HFFc6 (cell line): ENCODE measurements around the gene SETD1B. TPM values are rescaled to one million over a fixed set of nuclear protein-coding genes. Genes with fewer than 3 reads are reported as not detected.

Experiments
- DNase-seq: peaks from one replicate; pipeline ENCODE4 v3.0.0-alpha.2; 2018
- H3K27ac Mint-ChIP-seq: 2 replicates; pipeline ENCODE4 v1.8.0; 2020; ENCODE audit warnings: mild to moderate bottlenecking, mixed read lengths
- H3K27me3 Mint-ChIP-seq: 2 replicates; pipeline ENCODE4 v1.8.0; 2021; ENCODE audit warnings: mild to moderate bottlenecking, moderate library complexity, mixed read lengths; ENCODE audit not compliant: insufficient read depth
- H3K36me3 Mint-ChIP-seq: 2 replicates; pipeline ENCODE4 v1.8.0; 2021; ENCODE audit warnings: low read depth, mixed read lengths
- H3K4me1 Mint-ChIP-seq: 2 replicates; pipeline ENCODE4 v1.8.0; 2020; ENCODE audit warnings: low read depth, mixed read lengths
- H3K4me3 Mint-ChIP-seq: 2 replicates; pipeline ENCODE4 v1.8.0; 2020; ENCODE audit warnings: mild to moderate bottlenecking, moderate library complexity, mixed read lengths
- H3K9me3 Mint-ChIP-seq: 2 replicates; pipeline ENCODE4 v1.8.0; 2020; ENCODE audit warnings: mild to moderate bottlenecking, mixed read lengths
- total RNA-seq, 6 experiments: library from RNA; stranded (reverse); fragmentation: NEBNext Ultra II Directional; extraction: Animal tissue kit (Norgen Biotek cat#: 25700); gene quantifications; 2 replicates in 1 of 6; 3 replicates in 5 of 6; pipeline ENCODE4 v1.2.3, GENCODE V29; 2021
- TF ChIP-seq, protein P1 (sequence below): fragments of 200-600 bp; sonication (generic); IDR thresholded peaks from 2 replicates; pipeline ENCODE4 v1.5.0; 2021; ENCODE audit warnings: antibody characterized with exemption, mild to moderate bottlenecking

Gene SETD1B
- total RNA-seq, 6 experiments from 2014 or later = 18.5 to 22.0 (median 20.9) TPM

- Mint-ChIP-seq H3K36me3 (peaks cover 6% of the 10 kb centered on the region), H3K4me1 (peaks cover 66% of the 10 kb centered on the region), H3K27ac (peak overlapping the region; percentile 89), H3K9me3 (no peaks in the 10 kb centered on the region), H3K4me3 (peak overlapping the region; percentile 84), H3K27me3 (no peaks in the 10 kb centered on the region; the same call in none of the 2 replicates)
- TF ChIP-seq, protein P1, sequence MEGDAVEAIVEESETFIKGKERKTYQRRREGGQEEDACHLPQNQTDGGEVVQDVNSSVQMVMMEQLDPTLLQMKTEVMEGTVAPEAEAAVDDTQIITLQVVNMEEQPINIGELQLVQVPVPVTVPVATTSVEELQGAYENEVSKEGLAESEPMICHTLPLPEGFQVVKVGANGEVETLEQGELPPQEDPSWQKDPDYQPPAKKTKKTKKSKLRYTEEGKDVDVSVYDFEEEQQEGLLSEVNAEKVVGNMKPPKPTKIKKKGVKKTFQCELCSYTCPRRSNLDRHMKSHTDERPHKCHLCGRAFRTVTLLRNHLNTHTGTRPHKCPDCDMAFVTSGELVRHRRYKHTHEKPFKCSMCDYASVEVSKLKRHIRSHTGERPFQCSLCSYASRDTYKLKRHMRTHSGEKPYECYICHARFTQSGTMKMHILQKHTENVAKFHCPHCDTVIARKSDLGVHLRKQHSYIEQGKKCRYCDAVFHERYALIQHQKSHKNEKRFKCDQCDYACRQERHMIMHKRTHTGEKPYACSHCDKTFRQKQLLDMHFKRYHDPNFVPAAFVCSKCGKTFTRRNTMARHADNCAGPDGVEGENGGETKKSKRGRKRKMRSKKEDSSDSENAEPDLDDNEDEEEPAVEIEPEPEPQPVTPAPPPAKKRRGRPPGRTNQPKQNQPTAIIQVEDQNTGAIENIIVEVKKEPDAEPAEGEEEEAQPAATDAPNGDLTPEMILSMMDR = peak; percentile 21; the same call in 1 of the 2 replicates
- peak; percentile 85 for DNase-seq
These were observed 4.5 kb upstream of the SETD1B start for GRCh38 chr12:121799156-121799841.

DNA sequence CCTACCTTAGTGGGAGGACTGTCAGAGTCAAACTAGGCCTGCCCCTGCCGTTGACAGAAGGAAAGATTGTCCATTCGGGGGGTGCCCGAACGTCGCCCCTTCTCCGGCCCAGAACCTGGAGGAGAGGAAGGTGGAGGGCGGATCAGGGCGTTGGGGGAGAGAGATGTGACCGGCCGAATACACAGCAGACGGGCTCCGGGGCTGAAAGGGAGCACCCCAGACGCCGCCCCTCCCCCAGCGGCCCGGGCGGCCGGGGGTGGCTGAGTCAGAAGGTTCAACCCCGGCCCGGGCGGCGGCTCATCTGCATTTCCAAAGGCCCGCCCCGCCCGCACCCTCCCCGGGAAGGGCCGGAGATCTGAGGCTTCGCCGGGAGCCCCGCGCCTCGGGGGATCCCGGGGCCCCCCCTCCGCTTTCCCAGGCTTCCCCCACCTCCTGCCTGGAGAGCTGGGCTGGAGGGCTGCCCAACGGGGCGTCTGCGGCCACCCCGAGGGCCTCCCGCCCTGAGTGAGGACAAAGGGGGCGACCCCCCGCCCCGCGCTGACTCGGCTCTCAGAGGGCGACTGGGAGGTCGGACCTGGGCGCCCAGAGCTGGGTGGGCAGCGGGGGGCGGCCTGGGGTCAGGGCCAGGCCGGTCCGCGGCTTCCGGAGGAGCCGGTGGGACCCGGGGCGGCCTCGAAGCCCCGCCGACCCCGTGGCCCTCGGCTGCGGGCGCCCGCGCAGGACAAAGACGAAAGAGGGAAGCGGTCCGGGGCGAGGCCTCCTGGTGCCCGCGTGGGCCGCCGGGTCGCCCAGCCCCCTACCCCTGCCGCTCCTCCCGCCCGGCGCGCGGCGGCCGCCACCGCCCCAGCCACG is 3.7 kb upstream of the SETD1B start:
- H3K27ac Mint-ChIP-seq = peak overlapping the region; percentile 89
- H3K4me1 Mint-ChIP-seq = peaks cover 58% of the 10 kb centered on the region
- DNase-seq = peak; percentile 76
- H3K27me3 Mint-ChIP-seq = no peaks in the 10 kb centered on the region; the same call in none of the 2 replicates
- peak overlapping the region; percentile 84 for H3K4me3 Mint-ChIP-seq
- no peaks in the 10 kb centered on the region for H3K9me3 Mint-ChIP-seq
- TF ChIP-seq, protein P1 = no peak
- H3K36me3 Mint-ChIP-seq = peaks cover 6% of the 10 kb centered on the region

DNA sequence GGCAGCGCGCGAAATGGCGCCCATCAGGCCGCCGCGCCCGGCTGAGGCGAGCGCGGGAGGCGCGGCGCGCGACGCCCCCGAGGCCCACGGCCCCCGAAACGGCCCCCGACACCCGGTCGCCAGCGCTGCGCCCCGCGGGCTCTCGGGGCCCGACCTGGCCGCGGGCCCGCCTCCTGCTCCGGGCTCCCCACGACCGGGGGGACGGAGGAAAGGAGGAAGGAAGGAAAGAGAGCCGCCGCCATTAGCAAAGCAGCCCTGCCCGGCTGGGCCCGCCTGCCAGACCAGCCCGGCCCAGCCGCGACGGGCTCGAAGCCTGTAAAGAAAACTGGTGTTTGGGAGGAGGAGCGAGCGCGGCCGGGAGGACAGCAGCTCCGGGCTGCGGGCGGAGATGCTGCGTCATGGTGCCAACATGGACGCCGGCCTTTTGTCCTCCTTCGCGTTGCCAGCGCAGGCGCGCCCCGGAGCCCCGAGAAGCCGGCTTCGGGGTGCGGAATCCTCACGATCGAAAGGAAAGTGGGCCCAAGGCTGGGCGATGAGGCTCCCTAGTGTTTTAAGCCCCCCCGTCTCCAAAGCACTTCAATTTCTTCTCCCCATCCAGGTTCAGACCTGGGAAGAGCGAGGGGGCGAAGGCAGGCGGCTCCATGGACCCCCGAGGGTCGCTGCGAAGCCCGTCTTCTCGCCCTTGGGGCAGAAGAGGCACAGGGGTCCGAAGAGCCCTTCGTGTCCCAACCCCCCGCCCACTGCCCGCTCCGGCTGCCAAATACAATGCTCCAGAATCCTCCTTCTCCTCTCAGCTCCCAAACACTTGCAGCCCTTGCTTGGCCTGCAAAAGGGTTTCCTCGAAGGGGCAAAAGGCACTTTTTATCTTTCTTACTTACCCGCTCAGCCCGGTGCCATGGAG is 2.9 kb upstream of the SETD1B start:
- H3K36me3 Mint-ChIP-seq = peaks cover 9% of the 10 kb centered on the region
- H3K27ac Mint-ChIP-seq = peak overlapping the region; percentile 95
- H3K9me3 Mint-ChIP-seq = no peaks in the 10 kb centered on the region
- H3K4me3 Mint-ChIP-seq = peak overlapping the region; percentile 94
- H3K4me1 Mint-ChIP-seq = peaks cover 56% of the 10 kb centered on the region
- TF ChIP-seq, protein P1 = no peak
- H3K27me3 Mint-ChIP-seq = no peaks in the 10 kb centered on the region; the same call in none of the 2 replicates
- DNase-seq = peak; percentile 77

GRCh38 chr12:121801595-121802484 is 2.0 kb upstream of the SETD1B start:
- Mint-ChIP-seq H3K4me1 (peaks cover 58% of the 10 kb centered on the region), H3K36me3 (peaks cover 16% of the 10 kb centered on the region), H3K9me3 (no peaks in the 10 kb centered on the region), H3K27ac (peak overlapping the region; percentile 95), H3K27me3 (no peaks in the 10 kb centered on the region; the same call in none of the 2 replicates), H3K4me3 (peak overlapping the region; percentile 94)
- no peak for DNase-seq
- TF ChIP-seq, protein P1 = no peak
